Left ventricle myocardium superior (tissue), 1 donor: Measurements from ENCODE around the gene SPRY4. TPM values are rescaled to one million over a fixed set of nuclear protein-coding genes. Genes with fewer than 3 reads are reported as not detected.
"Not testable (repeated sequence)": the region's sequence is repeated elsewhere in the genome, so short reads cannot be mapped to it uniquely, and the experiment has no call there.

Experiments
- ATAC-seq: fragments of 200-7000 bp; cut with Tn5 transposase; one replicate; pipeline ENCODE4 v1.9.1; 2020; ENCODE audit warnings: mild to moderate bottlenecking, moderate library complexity
- DNase-seq: peaks from one replicate; pipeline ENCODE4 v3.0.0-alpha.2; 2020
- intact Hi-C: fragments of 100-400 bp; cut with micrococcal nuclease; formaldehyde crosslinking; loops from one replicate; pipeline ENCODE4 v1.11.0; 2022
- total RNA-seq: library from RNA; stranded (reverse); fragmentation: NEBNext Ultra II Directional; extraction: Animal tissue kit (Norgen Biotek cat#: 25700); gene quantifications from one replicate; pipeline ENCODE4 v1.2.1, GENCODE V29; 2021
- donor health status: DM: no; HTN: yes; CAD: no; lungs with severe emphysema.

Gene SPRY4
- total RNA-seq, 1 donor from 2014 or later: 8.3 TPM

DNA sequence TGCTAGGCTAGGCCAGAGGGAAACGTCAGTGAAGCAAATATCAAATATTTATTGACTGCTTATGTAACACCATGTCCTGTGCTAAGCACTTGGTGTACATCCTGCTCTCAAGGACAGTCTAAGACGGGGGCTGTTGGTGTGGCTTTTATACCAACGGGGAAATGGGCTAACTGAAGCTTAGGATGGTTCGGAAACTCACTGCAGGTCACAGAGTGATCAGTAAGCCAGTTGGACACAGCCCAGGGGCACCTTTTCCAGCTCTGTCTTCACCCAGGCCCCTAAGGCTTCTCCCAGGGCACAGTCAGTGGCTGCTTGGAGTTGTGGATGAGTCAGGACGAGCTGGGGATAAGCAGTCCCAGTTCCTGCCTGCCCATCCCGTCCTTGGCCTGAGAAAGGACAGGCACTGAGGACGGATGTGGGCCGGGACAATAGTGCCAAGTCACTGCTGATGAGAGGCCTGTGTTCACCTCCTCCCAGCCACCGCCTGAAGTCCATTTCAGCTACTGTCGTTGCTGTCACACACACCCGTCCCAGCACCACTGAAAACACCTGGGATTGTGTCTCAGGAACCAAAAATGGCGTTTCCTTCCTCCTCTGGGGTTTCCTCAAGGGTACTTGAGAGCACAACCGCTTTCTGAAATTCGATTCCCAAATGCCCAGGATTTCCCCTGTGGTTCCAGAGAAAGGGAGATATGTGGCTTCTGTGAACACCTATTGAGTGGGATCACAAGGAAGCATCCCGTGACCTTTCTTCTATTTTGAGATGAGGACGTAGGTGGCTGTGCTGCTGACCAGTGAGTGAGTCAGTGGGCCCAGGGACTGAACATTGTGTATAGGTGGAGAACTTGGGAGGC, 17.5 kb upstream of the SPRY4 start:
- ATAC-seq: peak; percentile 56
- DNase-seq: peak; percentile 23
- intact Hi-C loops: no loop called here

DNA sequence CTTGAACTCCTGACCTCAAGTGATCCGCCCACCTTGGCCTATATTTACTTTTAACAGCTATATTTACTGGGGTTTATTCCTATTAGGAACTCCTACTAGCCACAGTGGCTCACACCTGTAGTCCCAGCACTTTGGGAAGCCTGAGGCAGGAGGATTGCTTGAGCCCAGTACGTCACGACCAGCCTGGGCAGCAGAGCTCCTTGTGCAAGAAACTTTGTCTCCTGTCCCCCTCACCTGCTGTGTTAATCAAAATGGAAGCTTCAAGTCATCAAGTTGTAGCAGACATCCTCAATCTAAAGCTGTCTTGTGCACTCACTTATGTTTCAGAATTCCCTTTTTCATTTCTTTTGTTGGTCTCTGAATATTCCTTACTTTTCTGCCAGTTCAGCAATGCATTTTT, 15.0 kb upstream of the SPRY4 start:
- intact Hi-C loops: no loop called here
- DNase-seq (no peak), ATAC-seq (no peak)

GRCh38 chr5:142334538-142334937, 9.7 kb upstream of the SPRY4 start:
- intact Hi-C loops: no loop called here
- DNase-seq (no peak), ATAC-seq (no peak)

GRCh38 chr5:142333749-142334148, 8.9 kb upstream of the SPRY4 start:
- intact Hi-C loops, ATAC-seq, DNase-seq: not testable (repeated sequence)

DNA sequence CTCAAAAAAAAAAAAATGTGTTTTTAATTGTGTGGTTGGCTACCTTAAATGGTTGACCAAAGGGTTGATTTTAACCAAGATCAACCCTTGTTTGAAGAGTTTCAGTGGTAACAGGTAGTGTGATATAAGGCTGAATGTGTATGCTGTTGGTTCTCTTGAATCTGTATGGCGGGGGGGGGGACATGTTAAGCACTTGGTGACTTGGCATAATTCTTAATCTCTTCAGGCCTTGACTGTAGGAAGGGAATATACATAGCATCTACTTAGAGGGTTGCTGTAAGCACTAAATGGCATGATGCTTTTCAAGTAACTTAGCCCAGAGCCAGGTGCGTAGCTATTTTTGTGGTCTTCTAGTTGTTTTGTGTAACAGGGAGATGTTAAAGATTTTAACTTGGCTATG, 5.6 kb upstream of the SPRY4 start:
- intact Hi-C loops: no loop called here
- DNase-seq: no peak
- no peak for ATAC-seq

DNA sequence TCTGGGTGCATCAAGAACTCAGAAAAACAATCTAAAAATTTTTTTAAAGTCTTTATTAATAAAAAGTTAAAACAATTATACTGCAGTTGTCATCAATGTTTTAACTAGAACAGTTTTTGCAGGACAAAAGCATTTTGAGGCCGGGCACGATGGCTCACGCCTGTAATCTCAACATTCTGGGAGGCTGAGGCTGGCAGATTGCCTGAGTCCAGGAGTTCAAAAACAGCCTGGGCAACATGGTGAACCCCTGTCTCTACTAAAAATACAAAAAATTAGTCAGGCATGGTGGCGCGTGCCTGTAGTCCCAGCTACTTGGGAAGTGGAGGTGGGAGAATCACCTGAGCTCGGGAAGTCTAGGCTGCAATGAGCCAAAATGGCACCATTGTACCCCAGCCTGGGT, 5.2 kb upstream of the SPRY4 start:
- intact Hi-C loops: no loop called here
- no peak for ATAC-seq
- no peak for DNase-seq

DNA sequence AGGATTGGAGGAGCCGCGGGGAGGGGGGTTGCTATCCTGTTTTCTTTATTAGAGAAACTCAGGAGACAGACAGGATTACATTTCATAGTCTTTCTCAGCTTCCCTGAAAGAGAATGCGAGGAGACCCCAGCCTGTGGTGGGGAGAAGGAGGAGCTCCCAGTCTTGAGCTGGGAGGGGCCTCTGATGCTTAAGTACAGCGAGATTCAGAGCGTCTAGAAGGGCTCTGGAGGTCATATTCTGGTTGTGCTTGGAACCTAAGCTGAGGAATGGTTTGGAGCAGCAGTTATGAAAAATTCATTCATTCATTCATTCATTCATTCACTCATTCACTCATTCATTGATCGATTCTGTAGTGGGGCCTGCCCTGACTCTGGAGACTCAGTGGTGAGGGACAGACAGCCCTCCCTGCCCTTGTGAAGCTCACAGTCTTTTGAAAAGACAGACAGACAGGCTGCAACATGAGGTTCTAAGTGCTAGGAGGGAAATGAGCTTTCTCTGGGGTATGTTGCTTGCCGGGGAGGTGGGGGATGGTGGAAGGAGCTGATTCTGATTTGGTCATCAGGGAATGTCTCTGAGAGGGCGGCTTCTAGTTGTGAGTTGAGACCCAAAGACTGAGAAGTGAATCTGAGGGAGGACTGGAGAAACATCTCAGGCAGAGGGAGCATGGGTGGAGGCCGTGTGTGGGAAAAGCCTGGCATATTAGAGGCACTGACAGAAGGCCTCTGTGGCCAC, 2.5 kb upstream of the SPRY4 start:
- intact Hi-C loops: loop anchor here (10.0 kb wide), 2 partner anchors 172 to 218 kb away; no protein-coding TSS in a partner anchor
- no peak for DNase-seq

GRCh38 chr5:142326480-142326938, 1.7 kb upstream of the SPRY4 start:
- intact Hi-C loops: loop anchor here (10.0 kb wide), 2 partner anchors 172 to 218 kb away; no protein-coding TSS in a partner anchor
- DNase-seq: no peak
- no peak for ATAC-seq

More for the DNA sequence above, 2.5 kb upstream of the SPRY4 start:
- ATAC-seq: no peak

GRCh38 chr5:142325725-142326479, 1.1 kb upstream of the SPRY4 start:
- intact Hi-C loops: loop anchor here (10.0 kb wide), 2 partner anchors 171 to 219 kb away; no protein-coding TSS in a partner anchor
- DNase-seq (peak; percentile 80), ATAC-seq (peak; percentile 40)

GRCh38 chr5:142324136-142324870, 518 bp downstream of the SPRY4 start:
- peak; percentile 15 for ATAC-seq
- intact Hi-C loops: loop anchor here (10.0 kb wide), 2 partner anchors 170 to 220 kb away; no protein-coding TSS in a partner anchor
- DNase-seq: peak; percentile 52

GRCh38 chr5:142323480-142324135, 1.2 kb downstream of the SPRY4 start:
- intact Hi-C loops: loop anchor here (10.0 kb wide), 2 partner anchors 169 to 221 kb away; no protein-coding TSS in a partner anchor

DNA sequence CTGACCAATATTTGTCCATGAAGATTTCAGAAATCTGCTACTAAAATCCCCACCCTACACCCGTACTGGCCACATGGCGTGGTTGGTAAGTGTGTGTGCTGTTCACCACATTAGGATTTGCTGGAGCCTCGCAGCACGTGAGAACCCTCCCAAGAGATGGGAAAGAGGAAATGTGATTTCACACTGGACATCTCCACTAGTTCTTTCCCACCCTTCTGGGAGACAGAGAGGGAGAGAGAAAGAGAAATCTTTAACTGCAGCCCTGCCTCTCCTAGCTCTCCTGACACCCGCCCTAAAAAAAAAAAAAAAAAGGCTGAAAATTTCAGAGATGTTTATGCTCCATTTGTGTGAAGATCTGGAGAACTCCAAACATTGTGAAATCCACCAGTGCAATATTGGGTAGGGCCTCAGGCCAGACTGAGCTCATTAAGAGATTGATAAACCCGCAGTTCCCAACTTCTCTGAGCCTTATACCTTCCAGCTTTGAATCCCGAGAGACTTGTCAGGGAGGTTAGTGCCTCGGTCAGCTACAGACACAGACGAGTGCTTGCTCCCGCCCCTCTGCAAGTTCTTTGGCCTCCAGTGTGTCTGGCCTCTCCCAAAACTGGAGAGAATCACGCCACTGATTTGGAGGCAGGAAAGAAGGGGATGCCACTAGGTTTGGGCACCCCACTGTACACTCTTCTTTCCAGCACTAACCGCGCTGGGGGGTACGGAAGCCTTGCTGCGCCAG, 1.9 kb downstream of the SPRY4 start:
- peak; percentile 42 for ATAC-seq
- DNase-seq: peak; percentile 60
- intact Hi-C loops: loop anchor here (10.0 kb wide), 2 partner anchors 168 to 222 kb away; no protein-coding TSS in a partner anchor

More at GRCh38 chr5:142323480-142324135, 1.2 kb downstream of the SPRY4 start:
- DNase-seq (no peak), ATAC-seq (no peak)

- intact Hi-C loops: loop anchor here (10.0 kb wide), 2 partner anchors 168 to 222 kb away; no protein-coding TSS in a partner anchor
- ATAC-seq (no peak), DNase-seq (no peak)
These were observed 2.4 kb downstream of the SPRY4 start for GRCh38 chr5:142322403-142322746.

DNA sequence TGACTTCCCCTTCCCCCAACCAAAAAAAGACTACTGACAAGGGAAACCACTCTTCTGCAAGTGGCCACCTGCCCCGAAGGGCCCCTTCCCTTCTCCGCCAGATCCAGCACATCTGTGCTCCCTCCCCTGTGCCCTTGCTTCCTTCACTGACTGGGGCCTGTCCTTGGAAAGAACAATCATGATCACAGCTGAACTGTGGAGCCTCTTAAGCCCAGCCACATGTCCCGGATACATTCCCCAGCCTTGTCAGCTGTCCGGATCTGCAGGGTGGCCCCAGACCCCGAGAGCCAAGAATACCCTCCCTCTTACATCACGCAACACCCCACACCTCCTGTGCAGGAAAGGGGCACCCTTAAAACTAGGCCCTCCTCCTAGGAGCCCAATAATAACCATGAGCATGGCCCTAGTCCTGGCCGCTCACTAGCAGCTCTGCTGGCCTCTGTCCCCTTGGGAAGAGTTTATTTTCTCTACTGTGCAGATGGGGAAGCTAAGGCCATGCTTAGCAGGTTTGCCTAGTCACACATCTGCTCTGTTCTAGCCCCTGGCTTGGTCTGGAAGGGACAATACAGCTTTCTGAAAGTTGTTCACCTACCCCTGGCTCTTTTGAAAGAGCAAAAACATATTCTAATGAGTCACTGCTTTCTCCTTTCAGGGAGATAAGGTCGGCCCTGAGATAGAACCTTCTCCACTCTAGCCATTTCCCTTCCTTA, 3.8 kb downstream of the SPRY4 start:
- ATAC-seq (no peak), DNase-seq (no peak)
- intact Hi-C loops: loop anchor here (10.0 kb wide), 2 partner anchors 166 to 224 kb away; no protein-coding TSS in a partner anchor

- intact Hi-C loops: loop anchor here (10.0 kb wide), 2 partner anchors 166 to 224 kb away; no protein-coding TSS in a partner anchor
- DNase-seq: no peak
- no peak for ATAC-seq
These were observed 4.4 kb downstream of the SPRY4 start for GRCh38 chr5:142320430-142320738.

GRCh38 chr5:142319560-142320429, 5.0 kb downstream of the SPRY4 start:
- intact Hi-C loops: loop anchor here (10.0 kb wide), 2 partner anchors 165 to 225 kb away; no protein-coding TSS in a partner anchor
- DNase-seq: no peak
- ATAC-seq: no peak
